Adipocyte (in vitro differentiated cells): Measurements from ENCODE around the gene LCK.
"Not testable (repeated sequence)": the region's sequence is repeated elsewhere in the genome, so short reads cannot be mapped to it uniquely, and the experiment has no call there.

Experiments
- DNase-seq: peaks from one replicate; pipeline ENCODE4 v3.0.0-alpha.2; 2015; ENCODE audit warnings: low read depth
- H3K27me3 ChIP-seq: replicated peaks from 2 replicates; pipeline ENCODE4 v1.7.0; 2013; ENCODE audit warnings: mild to moderate bottlenecking, low read length, moderate library complexity; ENCODE audit not compliant: control insufficient read depth, insufficient read depth
- H3K36me3 ChIP-seq: 2 replicates; pipeline ENCODE4 v1.7.0; 2013; ENCODE audit warnings: low read length, mild to moderate bottlenecking, moderate library complexity; ENCODE audit not compliant: control insufficient read depth, insufficient read depth, severe bottlenecking
- H3K4me1 ChIP-seq: 2 replicates; pipeline ENCODE4 v1.7.0; 2013; ENCODE audit warnings: mild to moderate bottlenecking, low read length, moderate library complexity; ENCODE audit not compliant: control insufficient read depth, insufficient read depth
- H3K4me3 ChIP-seq: 2 replicates; pipeline ENCODE4 v1.7.0; 2013; ENCODE audit warnings: mild to moderate bottlenecking, low read length, moderate library complexity
- H3K9ac ChIP-seq: 2 replicates; pipeline ENCODE4 v1.7.0; 2013; ENCODE audit warnings: mild to moderate bottlenecking, low read length, moderate library complexity
- H3K9me3 ChIP-seq: 2 replicates; pipeline ENCODE4 v1.7.0; 2013; ENCODE audit warnings: mild to moderate bottlenecking, low read length, moderate library complexity; ENCODE audit not compliant: control insufficient read depth

The LCK gene

DNA sequence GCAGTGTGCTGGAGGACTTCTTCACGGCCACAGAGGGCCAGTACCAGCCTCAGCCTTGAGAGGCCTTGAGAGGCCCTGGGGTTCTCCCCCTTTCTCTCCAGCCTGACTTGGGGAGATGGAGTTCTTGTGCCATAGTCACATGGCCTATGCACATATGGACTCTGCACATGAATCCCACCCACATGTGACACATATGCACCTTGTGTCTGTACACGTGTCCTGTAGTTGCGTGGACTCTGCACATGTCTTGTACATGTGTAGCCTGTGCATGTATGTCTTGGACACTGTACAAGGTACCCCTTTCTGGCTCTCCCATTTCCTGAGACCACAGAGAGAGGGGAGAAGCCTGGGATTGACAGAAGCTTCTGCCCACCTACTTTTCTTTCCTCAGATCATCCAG is 34.6 kb downstream of the LCK start:
- H3K36me3 ChIP-seq = no peaks in the 10 kb centered on the region
- H3K9me3 ChIP-seq = no peaks in the 10 kb centered on the region
- no peaks in the 10 kb centered on the region for H3K4me1 ChIP-seq
- DNase-seq = no peak
- no peak overlapping the region for H3K4me3 ChIP-seq
- H3K9ac ChIP-seq = no peak overlapping the region
- H3K27me3 ChIP-seq = no peaks in the 10 kb centered on the region

- DNase-seq = no peak
- Histone ChIP-seq H3K9ac (no peak overlapping the region), H3K9me3 (no peaks in the 10 kb centered on the region), H3K4me3 (no peak overlapping the region), H3K27me3 (no peaks in the 10 kb centered on the region), H3K36me3 (no peaks in the 10 kb centered on the region), H3K4me1 (peaks cover 4% of the 10 kb centered on the region)
Observed at GRCh38 chr1:32286763-32287162, 35.7 kb downstream of the LCK start.

DNA sequence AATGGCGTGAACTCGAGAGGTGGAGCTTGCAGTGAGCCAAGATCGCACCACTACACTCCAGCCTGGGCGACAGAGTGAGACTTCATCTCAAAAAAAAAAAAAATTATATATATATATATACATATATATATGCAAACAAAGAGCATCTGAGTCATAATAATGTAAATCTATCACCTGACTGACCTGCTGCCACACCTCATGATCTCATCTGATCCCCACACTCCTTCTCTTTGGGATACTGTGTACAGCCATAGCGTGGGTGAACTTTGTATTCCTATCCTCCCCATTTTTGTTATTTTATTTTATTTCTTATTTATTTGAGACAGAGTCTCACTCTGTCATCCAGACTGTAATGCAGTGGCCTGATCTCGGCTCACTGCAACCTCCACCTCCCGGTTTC is 38.2 kb downstream of the LCK start:
- no peak overlapping the region for H3K4me3 ChIP-seq
- peaks cover 7% of the 10 kb centered on the region for H3K4me1 ChIP-seq
- DNase-seq = no peak
- H3K9ac ChIP-seq = no peak overlapping the region
- H3K27me3 ChIP-seq = no peaks in the 10 kb centered on the region
- no peaks in the 10 kb centered on the region for H3K36me3 ChIP-seq
- H3K9me3 ChIP-seq = no peaks in the 10 kb centered on the region

- no peaks in the 10 kb centered on the region for H3K36me3 ChIP-seq
- H3K4me1 ChIP-seq = peaks cover 7% of the 10 kb centered on the region
- peak overlapping the region; percentile 90 for H3K4me3 ChIP-seq
- DNase-seq = peak; percentile 39
- H3K9ac ChIP-seq = peak overlapping the region; percentile 75
- no peaks in the 10 kb centered on the region for H3K27me3 ChIP-seq
- H3K9me3 ChIP-seq = no peaks in the 10 kb centered on the region
Observed at GRCh38 chr1:32291145-32291707, 40.2 kb downstream of the LCK start.

DNA sequence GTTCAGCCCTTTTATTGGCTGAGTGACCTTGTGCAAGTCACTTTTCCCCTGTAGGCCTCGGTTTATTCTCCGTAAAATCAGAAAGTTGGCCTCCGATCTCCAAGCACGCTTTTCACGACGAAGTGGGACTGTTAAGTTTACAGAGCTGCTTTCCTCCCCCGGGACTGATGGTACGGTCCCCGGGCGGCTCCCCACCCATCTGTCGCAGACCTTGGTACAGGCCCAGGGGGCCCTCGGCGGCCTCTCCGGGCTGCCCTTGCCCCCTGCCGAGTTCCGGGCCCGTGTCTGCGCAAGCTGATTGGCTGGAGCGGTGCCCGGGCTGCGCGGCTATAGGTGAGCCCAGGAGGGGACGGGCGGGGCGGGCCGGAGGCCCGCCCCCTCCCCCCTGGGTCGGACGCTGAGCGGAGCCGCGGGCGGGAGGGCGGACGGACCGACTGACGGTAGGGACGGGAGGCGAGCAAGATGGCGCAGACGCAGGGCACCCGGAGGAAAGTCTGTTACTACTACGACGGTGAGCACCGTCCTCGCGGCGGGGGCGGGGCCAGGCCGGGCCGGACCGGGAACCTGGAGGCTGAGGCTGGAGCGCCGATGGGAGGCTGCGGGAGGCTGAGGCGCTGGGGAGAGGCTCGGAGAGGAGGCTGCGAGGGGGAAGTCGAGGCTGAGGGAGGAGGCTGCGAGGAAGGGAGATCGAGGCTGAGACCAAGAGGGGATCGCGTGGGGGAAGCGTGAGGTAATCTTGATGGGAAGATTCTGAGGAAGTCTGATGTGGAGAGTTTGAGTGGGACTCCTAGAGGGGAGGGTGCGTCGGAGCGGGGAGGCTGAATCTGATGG is 40.9 kb downstream of the LCK start, which contains the start of gene HDAC1:
HDAC1 (plus strand) TSS at position 376 of the 831 bp plus-strand sequence; CDS start at position 463, 87 bp downstream.
- H3K27me3 ChIP-seq = no peaks in the 10 kb centered on the region
- H3K9me3 ChIP-seq = no peaks in the 10 kb centered on the region
- peaks cover 7% of the 10 kb centered on the region for H3K4me1 ChIP-seq
- H3K36me3 ChIP-seq = no peaks in the 10 kb centered on the region
- H3K9ac ChIP-seq = peak within 1 kb of the TSS; percentile 90
- H3K4me3 ChIP-seq = peak within 1 kb of the TSS; percentile 90
- peak; percentile 93 for DNase-seq

DNA sequence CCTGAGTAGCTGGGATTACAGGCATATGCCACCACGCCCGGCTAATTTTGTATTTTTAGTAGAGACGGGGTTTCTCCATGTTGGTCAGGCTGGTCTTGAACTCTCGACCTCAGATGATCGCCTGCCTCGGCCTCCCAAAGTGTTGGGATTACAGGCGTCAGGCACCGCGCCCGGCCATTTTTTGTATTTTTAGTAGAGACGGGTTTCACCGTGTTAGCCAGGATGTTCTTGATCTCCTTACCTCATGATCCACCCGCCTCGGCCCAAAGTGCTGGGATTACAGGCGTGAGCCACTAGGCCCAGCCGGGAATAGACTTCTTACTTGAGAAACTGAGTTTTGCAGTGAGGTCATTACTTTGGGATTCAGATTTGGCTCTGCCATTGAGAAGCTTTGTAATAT is 47.1 kb downstream of the LCK start:
- not testable (repeated sequence) for H3K27me3 ChIP-seq, H3K9me3 ChIP-seq, H3K4me1 ChIP-seq, H3K4me3 ChIP-seq, H3K9ac ChIP-seq, H3K36me3 ChIP-seq, DNase-seq

GRCh38 chr1:32299327-32299726 is 48.3 kb downstream of the LCK start:
- no peaks in the 10 kb centered on the region for H3K27me3 ChIP-seq
- H3K9ac ChIP-seq = no peak overlapping the region
- no peaks in the 10 kb centered on the region for H3K9me3 ChIP-seq
- no peaks in the 10 kb centered on the region for H3K4me1 ChIP-seq
- H3K4me3 ChIP-seq = no peak overlapping the region
- H3K36me3 ChIP-seq = peaks cover 16% of the 10 kb centered on the region
- DNase-seq = no peak

- Histone ChIP-seq H3K9me3 (peaks cover 7% of the 10 kb centered on the region), H3K9ac (no peak overlapping the region)
Observed at GRCh38 chr1:32303358-32303757, 52.3 kb downstream of the LCK start.

DNA sequence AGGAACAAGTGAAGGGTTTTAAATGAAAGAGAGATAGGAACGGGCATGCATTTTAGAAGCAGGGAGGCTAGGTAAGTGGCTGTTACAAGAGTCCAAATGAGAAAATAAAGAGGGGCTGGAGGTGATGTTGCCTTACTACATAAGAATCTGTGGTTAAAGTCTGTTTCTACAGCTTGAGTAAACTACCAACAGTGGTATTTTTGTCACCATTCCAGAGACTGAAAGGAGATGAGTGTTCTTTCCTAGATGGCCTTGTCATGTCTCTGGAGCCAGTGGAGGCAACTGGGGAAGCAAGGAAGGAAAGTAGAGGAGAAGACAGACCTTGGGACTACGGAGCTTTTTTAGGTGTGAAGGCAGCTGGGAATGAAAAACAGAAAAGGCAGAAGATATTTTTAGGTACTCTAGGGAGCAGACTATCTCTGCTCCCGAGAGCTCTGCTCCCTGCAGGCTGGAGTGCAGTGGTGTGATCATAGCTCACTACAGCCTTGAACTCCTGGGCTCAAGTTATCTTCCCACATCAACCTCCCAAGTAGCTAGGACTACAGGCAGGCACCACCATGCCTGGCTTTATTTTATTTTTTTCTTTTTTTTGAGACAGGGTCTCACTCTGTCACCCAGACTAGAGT is 53.0 kb downstream of the LCK start:
- peaks cover 29% of the 10 kb centered on the region for H3K36me3 ChIP-seq
- no peak overlapping the region for H3K4me3 ChIP-seq
- H3K9me3 ChIP-seq = peaks cover 7% of the 10 kb centered on the region
- peaks cover 9% of the 10 kb centered on the region for H3K4me1 ChIP-seq
- H3K9ac ChIP-seq = no peak overlapping the region
- peak; percentile 16 for DNase-seq
- H3K27me3 ChIP-seq = no peaks in the 10 kb centered on the region

More at GRCh38 chr1:32303358-32303757, 52.3 kb downstream of the LCK start:
- no peak overlapping the region for H3K4me3 ChIP-seq
- peaks cover 29% of the 10 kb centered on the region for H3K36me3 ChIP-seq
- H3K27me3 ChIP-seq = no peaks in the 10 kb centered on the region
- no peak for DNase-seq
- H3K4me1 ChIP-seq = peaks cover 9% of the 10 kb centered on the region

- H3K9ac ChIP-seq = no peak overlapping the region
- H3K27me3 ChIP-seq = no peaks in the 10 kb centered on the region
- H3K4me3 ChIP-seq = no peak overlapping the region
- DNase-seq = no peak
- peaks cover 9% of the 10 kb centered on the region for H3K4me1 ChIP-seq
- H3K36me3 ChIP-seq = peaks cover 29% of the 10 kb centered on the region
- peaks cover 7% of the 10 kb centered on the region for H3K9me3 ChIP-seq
Observed at GRCh38 chr1:32305310-32305709, 54.2 kb downstream of the LCK start.

- Histone ChIP-seq H3K36me3 (peaks cover 29% of the 10 kb centered on the region), H3K9me3 (peaks cover 7% of the 10 kb centered on the region), H3K4me1 (peaks cover 9% of the 10 kb centered on the region), H3K9ac (no peak overlapping the region), H3K4me3 (peak overlapping the region; percentile 24), H3K27me3 (no peaks in the 10 kb centered on the region)
- peak; percentile 46 for DNase-seq
Observed at GRCh38 chr1:32307324-32307723, 56.3 kb downstream of the LCK start.
